Prostate gland (tissue), 2 donors: ENCODE results near the gene DZANK1. TPM values are rescaled to one million over a fixed set of nuclear protein-coding genes. Genes with fewer than 3 reads are reported as not detected.
A peak's percentile ranks its signal among the peaks of the same experiment; 100 is the strongest.

Source experiments
- DNase-seq: peaks from one replicate; pipeline ENCODE4 v3.0.0-alpha.2; 2019; ENCODE audit warnings: low spot score
- H3K27ac ChIP-seq, 2 donors: fragments of 200-600 bp; sonication (generic); 2 replicates each; pipeline ENCODE4 v1.5.1; 2017 to 2019
- H3K27me3 ChIP-seq: fragments of 200-600 bp; sonication (generic); replicated peaks from 2 replicates; pipeline ENCODE4 v1.5.1; 2019; ENCODE audit not compliant: insufficient read depth
- H3K36me3 ChIP-seq, 2 donors: fragments of 200-600 bp; sonication (generic); 1 replicate in 1 of 2; 2 replicates in 1 of 2; pipeline versions ENCODE4 v1.5.1 to v1.8.1; 2017 to 2019
- H3K4me1 ChIP-seq: fragments of 200-600 bp; sonication (generic); replicated peaks from 2 replicates; pipeline ENCODE4 v1.5.1; 2019
- H3K4me3 ChIP-seq, 2 donors: fragments of 200-600 bp; sonication (generic); 2 replicates each; pipeline ENCODE4 v1.5.1; 2017 to 2019
- H3K9me3 ChIP-seq: fragments of 200-600 bp; sonication (generic); 2 replicates; pipeline ENCODE4 v1.5.1; 2017
- POLR2A ChIP-seq: fragments of 450-650 bp; IDR thresholded peaks from one replicate; pipeline ENCODE4 v1.6.1; 2016; ENCODE audit warnings: antibody characterized with exemption, mild to moderate bottlenecking
- POLR2AphosphoS5 ChIP-seq: sonication (generic); formaldehyde crosslinking; IDR thresholded peaks from one replicate; pipeline ENCODE4 v1.6.1; 2017; ENCODE audit warnings: antibody characterized with exemption
- WGBS: methylation state at CpG from one replicate; pipeline ENCODE4 v1.1.5; 2018; 5-methylcytosine and 5-hydroxymethylcytosine counted together
- intact Hi-C: fragments of 100-400 bp; cut with DNase I; formaldehyde crosslinking; loops from one replicate; pipeline ENCODE4 v1.14.2; 2022
- total RNA-seq, 2 donors: library from RNA; depleted of rRNA; stranded (reverse); fragments of >200 nt; gene quantifications; one replicate each; pipeline ENCODE4 v1.1.0, GENCODE V29; 2016
- TF ChIP-seq, protein P1 (sequence below), 4 experiments: fragments of 200-600 bp in 2 of 4; fragments of 450-650 bp in 2 of 4; sonication (generic) in 2 of 4; IDR thresholded peaks; 1 replicate in 3 of 4; 2 replicates in 1 of 4; pipeline ENCODE4 v1.5.1; 2016 to 2019; ENCODE audit warnings: antibody characterized with exemption in 4 of 4, mild to moderate bottlenecking in 2 of 4, moderate library complexity in 2 of 4

Gene DZANK1
- 1 to 10 TPM; 2.0 to 7.1 TPM for total RNA-seq

DNA sequence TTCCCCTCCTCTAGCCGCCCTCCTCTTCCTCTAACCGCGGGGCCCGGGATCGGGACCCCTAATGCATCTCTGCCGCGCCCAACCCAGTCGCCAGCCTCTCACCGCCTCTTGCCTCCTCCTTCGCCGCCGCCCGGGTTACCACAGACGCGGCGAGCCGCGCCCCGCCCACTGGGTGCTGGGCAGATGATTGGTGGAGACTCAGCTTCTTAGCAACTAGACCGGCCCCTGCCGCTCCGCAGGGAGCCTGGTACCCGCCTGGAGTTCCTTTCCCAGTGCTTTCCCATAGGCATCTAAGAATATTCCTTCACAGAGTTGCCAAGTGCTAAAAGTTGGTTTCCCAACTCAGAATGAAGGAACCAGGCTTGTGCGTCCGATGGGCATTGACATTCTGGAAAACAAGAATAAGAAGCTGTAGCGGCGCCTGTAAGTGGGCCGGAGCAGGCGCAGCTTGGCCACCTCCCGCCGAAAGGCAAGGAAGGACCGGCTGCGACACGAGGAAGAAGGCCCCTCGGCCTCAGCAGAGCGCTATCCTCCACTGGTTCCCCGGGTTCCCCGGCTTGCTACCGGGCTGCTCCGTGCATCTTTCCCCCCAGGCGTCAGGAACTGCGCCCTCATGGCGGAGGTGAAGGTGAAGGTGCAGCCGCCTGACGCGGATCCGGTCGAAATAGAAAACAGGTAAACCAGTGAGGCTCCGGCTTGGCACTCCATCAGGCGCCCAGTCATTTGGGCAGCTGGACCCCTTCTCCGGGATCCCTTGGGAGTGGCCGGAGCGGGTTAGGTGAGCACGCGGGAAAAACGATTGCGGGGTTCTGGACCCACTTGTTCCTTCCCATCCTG, at the start of gene DZANK1, which contains the start of gene POLR3F:
Gene DZANK1, minus strand, starts transcription at position 137 of the 837 bp plus-strand sequence. CDS start 1,672 bp downstream, outside the sequence.
Gene POLR3F, plus strand, starts transcription at position 497 of the 837 bp plus-strand sequence. Its CDS starts 117 bp downstream, at position 614.
- H3K9me3 ChIP-seq: no peaks in the 10 kb centered on the region
- intact Hi-C loops: loop anchor here (2.0 kb wide), 1 partner anchor 178 kb away; the partner anchor contains the start of gene ZNF133
- H3K4me3 ChIP-seq: peak within 1 kb of the TSS; percentile 59 to 80
- peak within 1 kb of the TSS; percentile 72 to 84 for H3K27ac ChIP-seq
- H3K27me3 ChIP-seq: no peaks in the 10 kb centered on the region
- no peaks in the 10 kb centered on the region for H3K4me1 ChIP-seq
- peak; percentile 92 for DNase-seq
- no peaks in the 10 kb centered on the region for H3K36me3 ChIP-seq
- WGBS: under 1% methylated on average over 57 of the region's 57 CpGs
- TF ChIP-seq POLR2AphosphoS5 (peak; percentile 90), POLR2A (peak; percentile 15)
- TF ChIP-seq, protein P1, sequence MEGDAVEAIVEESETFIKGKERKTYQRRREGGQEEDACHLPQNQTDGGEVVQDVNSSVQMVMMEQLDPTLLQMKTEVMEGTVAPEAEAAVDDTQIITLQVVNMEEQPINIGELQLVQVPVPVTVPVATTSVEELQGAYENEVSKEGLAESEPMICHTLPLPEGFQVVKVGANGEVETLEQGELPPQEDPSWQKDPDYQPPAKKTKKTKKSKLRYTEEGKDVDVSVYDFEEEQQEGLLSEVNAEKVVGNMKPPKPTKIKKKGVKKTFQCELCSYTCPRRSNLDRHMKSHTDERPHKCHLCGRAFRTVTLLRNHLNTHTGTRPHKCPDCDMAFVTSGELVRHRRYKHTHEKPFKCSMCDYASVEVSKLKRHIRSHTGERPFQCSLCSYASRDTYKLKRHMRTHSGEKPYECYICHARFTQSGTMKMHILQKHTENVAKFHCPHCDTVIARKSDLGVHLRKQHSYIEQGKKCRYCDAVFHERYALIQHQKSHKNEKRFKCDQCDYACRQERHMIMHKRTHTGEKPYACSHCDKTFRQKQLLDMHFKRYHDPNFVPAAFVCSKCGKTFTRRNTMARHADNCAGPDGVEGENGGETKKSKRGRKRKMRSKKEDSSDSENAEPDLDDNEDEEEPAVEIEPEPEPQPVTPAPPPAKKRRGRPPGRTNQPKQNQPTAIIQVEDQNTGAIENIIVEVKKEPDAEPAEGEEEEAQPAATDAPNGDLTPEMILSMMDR (IDR thresholded peaks at IDR 0.05): no peak

DNA sequence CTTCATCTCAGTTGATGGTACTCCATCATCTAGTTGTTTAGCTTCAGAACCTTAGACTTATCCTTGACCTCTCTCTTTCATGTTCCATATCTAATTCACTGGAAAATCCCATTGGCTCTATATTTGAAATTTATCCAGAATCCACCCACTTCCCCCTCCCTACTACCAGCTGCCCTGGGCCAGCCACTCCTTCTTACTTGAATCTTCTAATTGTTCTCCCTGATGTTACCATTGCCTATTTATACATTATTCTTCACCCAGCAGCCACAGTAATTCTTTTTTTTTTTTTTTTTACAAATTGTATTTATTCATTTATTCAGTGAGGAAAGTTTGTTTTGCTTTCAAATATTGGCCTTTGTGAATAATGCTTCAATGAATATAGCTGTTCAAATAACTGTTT, 49.1 kb upstream of the DZANK1 start:
- Histone ChIP-seq H3K36me3 (no peaks in the 10 kb centered on the region), H3K27ac (no peak overlapping the region), H3K27me3 (no peaks in the 10 kb centered on the region), H3K4me1 (no peaks in the 10 kb centered on the region), H3K4me3 (no peak overlapping the region), H3K9me3 (no peaks in the 10 kb centered on the region)
- TF ChIP-seq POLR2AphosphoS5 (no peak), POLR2A (no peak)
- TF ChIP-seq, protein P1 (IDR thresholded peaks at IDR 0.05): no peak
- DNase-seq: no peak
- intact Hi-C loops: no loop called here

DNA sequence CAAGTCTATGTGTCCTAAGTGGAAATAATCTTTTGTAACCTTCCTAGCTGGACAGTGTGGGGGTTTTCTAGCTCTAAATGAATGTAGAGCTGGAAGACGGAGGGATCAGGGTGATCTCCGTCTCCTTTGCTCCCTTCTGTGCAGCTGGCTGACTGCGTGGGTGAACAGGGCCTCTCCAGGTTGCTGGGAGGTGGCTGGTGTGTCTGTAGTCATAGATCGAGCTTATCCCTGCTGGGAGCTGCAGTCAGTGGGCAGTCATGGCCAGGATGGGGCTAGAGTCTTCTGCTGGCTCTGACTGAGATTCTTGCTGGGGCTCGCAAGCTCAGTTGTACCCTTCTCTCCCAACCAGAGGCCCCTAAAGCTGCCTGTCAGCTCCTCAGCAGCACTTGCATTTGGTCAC, 47.3 kb upstream of the DZANK1 start:
- no peak for DNase-seq
- WGBS: 92% methylated on average over 5 of the region's 5 CpGs
- no peaks in the 10 kb centered on the region for H3K36me3 ChIP-seq
- TF ChIP-seq, protein P1 (IDR thresholded peaks at IDR 0.05): no peak
- TF ChIP-seq POLR2AphosphoS5 (no peak), POLR2A (no peak)
- H3K4me1 ChIP-seq: peaks cover 1% of the 10 kb centered on the region
- intact Hi-C loops: no loop called here
- no peaks in the 10 kb centered on the region for H3K9me3 ChIP-seq
- no peak overlapping the region for H3K4me3 ChIP-seq
- H3K27ac ChIP-seq: no peak overlapping the region
- no peaks in the 10 kb centered on the region for H3K27me3 ChIP-seq

DNA sequence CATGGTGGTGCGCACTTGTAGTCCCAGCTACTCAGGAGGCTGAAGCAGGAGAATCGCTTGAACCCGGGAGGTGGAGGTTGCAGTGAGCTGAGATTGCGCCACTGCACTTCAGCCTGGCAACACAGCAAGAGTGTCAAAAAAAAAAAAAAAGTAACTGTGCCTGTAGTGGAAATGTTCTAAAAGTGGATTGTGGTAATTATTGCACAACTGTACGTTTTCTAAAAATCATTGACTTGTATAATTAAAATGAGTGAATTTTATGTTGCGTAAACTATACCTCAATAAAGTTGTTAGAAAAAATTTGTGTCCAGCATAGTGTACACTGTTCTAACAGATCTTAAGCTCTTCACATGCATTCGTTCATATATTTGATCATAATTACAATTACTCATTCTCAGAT, 46.4 kb upstream of the DZANK1 start:
- intact Hi-C loops: no loop called here
- no peak for DNase-seq
- 95% methylated on average over 7 of the region's 7 CpGs for WGBS
- Histone ChIP-seq H3K4me1 (peaks cover 6% of the 10 kb centered on the region), H3K36me3 (no peaks in the 10 kb centered on the region), H3K9me3 (no peaks in the 10 kb centered on the region), H3K27me3 (no peaks in the 10 kb centered on the region), H3K27ac (no peak overlapping the region), H3K4me3 (no peak overlapping the region)
- TF ChIP-seq POLR2AphosphoS5 (no peak), POLR2A (no peak)
- TF ChIP-seq, protein P1 (IDR thresholded peaks at IDR 0.05): no peak
